ENCODE results near the gene SMCO3.

SMCO3 gene

DNA sequence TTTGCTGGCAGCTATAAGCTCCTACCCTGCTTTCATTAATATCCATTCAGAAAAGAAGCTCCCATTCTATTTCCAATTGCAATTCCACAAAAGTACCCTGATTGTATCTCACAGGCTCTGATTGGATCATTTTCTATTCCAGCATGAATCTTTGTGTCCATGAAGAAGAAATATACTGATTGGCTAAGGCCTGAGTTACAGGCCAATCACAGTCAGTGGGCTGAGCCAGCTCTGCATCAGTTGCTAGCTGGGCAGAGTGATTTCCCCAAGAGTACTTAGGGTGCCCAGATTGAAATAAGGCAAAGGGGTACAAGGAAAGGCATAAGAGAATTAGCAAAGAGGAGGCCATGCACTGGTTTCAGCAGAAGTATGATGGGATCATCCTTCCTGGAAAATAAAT lies 14.9 kb upstream of the SMCO3 start:
- DNase-seq (ENCODE audit: low read depth in 1 of 2, low spot score in 1 of 2) = no peak

DNA sequence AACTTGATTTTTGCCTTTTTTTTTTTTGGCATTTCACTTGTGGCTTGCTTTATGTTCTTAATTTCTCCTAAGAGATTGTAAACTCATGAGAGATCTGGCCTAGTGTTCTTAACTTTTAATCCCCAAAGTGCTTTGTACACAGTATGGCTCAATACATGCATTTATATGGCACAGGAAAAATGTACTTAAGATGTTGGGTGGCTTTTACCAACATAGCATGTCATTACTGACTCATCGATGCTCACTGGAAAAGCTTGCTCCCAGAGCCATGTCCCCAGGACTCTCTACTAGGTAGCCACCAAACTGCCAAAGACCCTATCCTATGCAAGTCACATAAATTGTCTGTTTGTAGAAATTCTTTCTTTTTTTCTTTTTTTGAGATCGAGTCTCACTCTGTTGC lies 13.1 kb upstream of the SMCO3 start:
- DNase-seq (ENCODE audit: low read depth in 1 of 2, low spot score in 1 of 2) = no peak

DNA sequence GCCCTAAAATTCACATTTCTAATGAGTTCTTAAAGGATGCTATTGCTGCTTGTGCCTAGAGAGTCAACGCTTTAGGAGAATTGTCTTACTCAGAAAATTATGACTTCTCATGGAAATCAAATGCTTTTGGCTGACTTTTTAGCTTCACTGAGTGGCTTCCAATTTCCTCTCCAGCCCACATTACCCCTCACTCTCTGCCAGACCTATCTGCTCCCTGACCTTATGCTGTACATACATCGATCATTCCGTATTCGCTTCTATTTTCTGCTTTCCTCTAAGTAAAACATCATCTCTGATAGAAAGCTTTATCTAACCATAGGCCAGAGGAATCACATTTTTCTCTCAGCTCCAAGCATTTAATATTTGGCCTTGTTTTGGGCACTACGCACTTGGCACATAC lies 12.5 kb upstream of the SMCO3 start:
- no peak for DNase-seq (ENCODE audit: low read depth in 1 of 2, low spot score in 1 of 2)

DNA sequence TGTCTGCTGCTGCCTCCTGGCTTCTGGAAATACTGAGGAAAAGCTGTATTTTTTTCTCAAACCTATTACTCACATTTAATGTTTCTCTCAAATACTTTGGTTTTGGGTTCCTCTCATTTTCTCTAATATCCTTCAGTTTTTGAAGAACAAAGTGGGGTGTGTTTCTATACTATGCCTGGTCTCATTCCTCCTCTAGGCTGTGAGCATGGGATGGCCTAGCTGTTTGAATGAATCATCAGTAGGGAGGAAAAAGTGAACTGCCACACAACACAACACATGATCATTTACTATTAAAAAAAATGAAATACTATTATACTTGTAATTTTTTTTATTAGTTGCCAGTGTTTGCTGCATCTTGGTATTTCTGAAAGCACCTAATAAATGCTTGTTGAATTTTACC lies 11.3 kb upstream of the SMCO3 start:
- DNase-seq (ENCODE audit: low read depth in 1 of 2, low spot score in 1 of 2) = no peak

DNA sequence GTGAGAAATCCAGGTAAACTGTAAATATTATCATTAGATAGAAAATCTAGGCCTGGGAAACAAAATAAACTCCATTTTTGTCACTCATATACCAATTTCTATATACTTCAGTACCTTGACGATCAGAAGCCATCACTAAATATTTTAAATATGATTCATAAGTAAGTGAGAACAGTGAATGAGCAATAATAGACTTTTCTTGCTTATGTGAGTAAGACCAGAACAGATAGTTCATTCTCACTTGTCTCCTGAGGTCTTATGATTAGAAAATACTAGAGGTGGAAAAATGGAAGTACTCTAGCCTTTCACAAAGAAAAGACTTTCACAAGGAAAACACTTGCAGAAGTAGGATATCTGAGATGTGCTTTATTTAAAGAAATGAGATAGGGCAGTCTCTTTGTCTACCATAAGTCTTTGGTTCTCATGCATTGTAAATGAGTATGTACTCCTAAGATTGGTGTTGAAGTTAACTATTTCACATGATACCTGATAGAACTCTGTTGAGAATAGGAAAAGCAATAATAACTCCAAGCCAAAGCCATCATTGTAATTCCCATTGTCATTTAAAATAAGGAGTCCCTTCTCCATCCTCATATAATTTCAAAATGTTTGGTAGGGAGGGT lies 10.1 kb upstream of the SMCO3 start:
- no peak for DNase-seq (ENCODE audit: low read depth in 1 of 2, low spot score in 1 of 2)

DNA sequence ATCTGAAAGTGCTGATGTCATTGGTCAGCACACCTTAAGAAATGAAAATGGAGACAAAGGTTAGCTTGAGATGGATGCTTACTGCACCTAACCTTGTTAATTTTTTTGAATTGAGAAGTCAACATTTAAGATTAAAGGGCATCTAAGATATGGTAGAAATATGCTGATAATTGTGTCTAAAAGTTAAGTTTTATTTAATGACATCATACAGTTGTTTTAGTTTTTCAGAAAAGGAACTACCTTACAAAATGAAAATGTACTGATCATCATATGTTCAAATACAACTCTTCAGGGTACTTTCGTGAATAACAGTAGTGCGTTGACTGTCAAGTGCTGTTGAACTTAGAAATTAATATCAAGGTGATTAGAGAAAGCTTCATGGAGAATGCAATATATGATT lies 2.5 kb downstream of the SMCO3 start:
- no peak for DNase-seq (ENCODE audit: low read depth in 1 of 2, low spot score in 1 of 2)

DNA sequence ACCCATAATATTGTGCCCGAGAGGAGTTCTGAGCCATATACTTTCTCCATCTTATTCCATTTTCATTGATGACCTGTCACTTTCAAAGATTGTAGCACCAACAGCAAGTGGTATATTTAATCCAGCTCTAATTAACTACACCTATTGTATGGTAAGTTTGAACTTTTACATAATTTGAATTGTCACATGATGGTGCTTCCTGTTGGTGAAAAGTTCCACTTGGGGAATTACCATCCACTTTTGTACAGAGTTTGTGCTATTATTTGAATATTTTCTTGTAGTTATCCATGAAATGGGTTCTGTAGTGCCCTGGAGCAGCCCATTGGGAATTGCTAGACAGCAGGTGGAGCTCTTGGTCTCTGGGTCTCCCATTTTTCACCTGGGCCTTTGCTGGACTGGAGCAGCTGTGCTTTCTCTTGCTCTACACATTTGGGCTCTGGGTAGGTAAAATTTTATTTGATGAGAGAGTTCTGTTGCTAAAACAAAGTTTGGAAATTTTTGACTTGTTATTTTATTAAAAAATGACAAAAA lies 3.0 kb downstream of the SMCO3 start:
- DNase-seq (ENCODE audit: low read depth in 1 of 2, low spot score in 1 of 2) = no peak

DNA sequence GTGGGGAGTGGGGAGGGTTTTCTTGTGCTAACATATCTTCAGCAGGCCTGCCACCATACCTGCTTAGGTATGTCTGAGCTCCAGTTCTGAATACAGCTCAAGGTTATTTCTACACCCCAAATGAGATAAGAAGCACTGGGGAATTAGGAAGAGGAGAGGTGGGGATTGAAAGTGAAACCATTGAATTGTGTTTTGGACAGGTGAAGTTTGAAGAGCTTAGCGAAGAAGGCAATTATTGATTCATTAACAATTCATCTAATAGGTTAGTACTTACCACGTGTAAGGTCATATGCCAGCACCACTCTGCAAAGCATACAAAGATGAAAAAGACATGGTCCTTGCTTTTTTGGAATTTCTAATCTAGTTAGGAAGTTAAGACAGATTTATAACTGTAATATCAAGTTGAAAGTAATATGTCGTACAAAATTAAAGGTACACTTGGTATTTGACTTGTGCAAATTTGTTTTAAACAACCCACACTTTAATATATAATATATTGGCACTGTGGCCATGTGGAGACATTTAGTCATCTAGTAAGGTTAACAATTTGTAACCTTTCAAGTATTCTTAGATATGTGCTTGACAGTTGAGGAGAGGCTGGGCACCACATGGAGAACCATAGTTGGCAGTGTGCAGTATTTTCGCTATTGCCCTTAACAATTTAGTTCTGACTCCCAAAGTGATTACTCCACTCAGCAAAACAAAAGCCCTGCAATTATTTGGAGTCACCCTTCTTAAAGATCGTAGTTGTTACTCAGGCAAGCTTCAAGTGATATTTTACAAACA lies 3.6 kb downstream of the SMCO3 start:
- no peak for DNase-seq (ENCODE audit: low read depth in 1 of 2, low spot score in 1 of 2)

DNA sequence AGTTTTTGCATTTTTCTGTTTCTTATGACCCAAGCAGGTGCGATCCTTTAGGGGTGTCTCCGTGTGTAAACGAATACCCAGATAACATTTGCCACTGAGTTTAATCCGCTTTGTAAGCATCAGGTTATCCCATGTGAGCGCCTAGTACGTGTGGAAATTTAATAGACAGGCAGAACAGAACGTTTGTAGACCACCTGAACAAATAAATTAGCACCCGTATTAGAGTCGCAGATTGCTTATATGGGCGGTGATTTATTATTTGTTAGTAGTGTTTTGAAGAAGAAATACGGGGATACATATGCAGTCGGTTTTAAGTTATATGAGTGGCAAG lies 10.2 kb downstream of the SMCO3 start:
- DNase-seq (ENCODE audit: low read depth in 1 of 2, low spot score in 1 of 2) = no peak

DNA sequence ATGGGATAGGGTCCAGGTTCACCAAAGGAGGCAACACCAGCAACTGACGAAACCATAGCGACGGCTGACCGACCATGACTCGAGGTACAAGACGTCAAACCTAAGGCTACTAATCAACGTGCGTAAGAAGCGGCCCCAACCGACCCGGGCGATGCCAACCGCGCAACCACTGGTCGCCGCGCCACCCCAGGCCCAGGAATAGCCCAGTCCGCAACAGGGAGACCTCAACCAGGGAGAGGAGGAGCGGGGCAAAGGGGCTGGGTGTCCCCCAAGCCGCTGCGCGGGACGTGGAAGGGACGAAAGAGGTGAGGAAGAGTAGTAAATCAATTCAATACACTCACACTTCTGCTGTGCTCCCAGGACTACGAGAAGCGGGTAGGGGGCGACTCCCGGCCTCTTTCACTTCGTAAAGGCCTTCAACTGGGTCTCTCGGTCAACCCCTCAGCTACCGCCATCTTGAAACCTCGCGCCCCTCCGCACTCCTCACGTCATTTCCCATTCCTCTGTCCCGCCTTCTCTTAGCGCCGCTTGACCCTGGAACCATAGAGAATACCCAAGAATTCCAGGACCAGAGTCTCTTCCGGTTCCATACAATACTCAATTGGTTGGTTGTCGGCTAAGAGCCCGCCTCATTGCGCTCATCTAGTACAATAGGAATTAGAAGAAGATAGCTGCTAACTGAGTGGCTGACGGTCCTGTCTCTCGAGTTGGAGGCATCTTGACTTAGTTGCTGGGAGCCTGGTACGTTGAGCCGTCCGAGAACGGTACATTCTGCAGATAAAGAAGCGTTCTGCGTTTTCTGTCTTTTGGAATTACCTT lies 10.8 kb downstream of the SMCO3 start, which contains the start of the genes C12orf60 and WBP11:
C12orf60 (plus strand) TSS at position 660 of the 819 bp plus-strand sequence. CDS start 19,266 bp downstream, outside the sequence.
WBP11 (minus strand) TSS at position 468 of the 819 bp plus-strand sequence. CDS start 2,095 bp downstream, outside the sequence.
- DNase-seq (ENCODE audit: low read depth in 1 of 2, low spot score in 1 of 2) = peak; percentile 67 to 75

DNA sequence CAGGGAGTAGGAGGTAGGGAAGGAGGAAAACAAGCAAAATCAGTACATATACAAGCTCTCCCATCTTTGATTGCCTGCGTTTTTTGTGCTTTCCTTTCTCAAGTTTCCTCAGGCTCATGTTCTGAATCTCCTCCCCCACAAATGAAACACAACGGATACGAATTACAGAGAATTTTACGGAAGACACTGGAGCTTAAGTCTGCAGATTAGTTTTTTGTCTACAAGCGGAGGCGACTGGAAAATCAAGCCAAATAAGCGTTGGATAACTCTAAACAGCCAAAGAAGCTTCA lies 11.3 kb downstream of the SMCO3 start:
- no peak for DNase-seq (ENCODE audit: low read depth in 1 of 2, low spot score in 1 of 2)

DNA sequence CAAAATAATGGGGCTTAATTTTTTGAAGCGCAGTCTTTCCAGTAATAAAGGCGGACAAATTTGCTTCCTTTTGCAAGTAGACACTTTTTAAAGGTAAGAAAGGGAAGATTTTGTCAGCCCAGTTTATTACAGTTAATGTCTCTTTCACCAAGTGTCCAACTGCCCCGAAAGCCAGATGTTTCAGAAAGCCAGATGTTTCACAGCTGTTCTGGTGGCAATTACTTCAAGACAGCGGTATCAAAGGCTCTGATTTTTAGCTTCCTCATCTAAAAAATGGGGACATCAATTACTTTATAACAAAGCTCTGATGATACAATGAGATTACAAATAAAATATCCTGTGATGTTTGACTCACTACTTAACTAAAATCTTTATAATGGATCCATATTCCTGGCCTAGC lies 11.7 kb downstream of the SMCO3 start:
- DNase-seq (ENCODE audit: low read depth in 1 of 2, low spot score in 1 of 2) = no peak

DNA sequence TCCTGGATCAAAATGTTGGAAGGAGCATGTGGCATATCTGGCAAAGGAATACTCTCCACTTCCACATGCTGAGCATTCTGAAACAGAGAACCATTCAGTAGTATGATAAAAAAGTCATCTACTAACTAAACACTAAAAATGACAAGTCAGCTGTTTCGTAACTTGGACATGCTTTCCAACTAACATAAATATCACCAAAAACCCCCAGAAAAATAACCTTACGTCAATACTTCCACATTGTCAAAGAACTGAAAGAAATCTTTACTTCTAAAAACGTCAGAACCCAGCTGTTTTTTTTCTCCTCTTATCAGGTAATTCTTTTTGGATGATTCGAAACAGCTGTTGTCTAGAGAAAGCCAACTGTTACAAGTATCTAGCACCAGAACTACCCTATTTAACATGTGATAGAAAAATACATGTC lies 18.9 kb downstream of the SMCO3 start:
- DNase-seq (ENCODE audit: low read depth in 1 of 2, low spot score in 1 of 2) = no peak

DNA sequence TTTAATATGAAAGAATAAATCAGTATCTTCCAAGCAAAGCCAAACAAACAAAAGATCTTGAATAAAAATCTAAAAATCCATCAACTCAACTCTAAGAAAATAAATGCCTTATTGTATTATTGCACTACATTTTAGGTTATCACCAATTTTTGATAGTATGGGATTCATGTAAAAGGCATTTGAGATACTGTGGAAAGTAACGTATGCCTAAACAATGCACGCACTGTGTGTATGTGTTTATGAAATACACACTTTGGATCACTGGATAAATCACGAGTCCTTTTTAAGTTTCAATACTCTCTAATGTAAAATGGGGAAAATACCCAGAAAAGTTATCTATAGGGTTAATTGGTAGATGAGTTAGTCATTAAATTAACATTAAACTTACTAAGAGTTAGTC lies 28.4 kb downstream of the SMCO3 start:
- no peak for DNase-seq (ENCODE audit: low read depth in 1 of 2, low spot score in 1 of 2)

DNA sequence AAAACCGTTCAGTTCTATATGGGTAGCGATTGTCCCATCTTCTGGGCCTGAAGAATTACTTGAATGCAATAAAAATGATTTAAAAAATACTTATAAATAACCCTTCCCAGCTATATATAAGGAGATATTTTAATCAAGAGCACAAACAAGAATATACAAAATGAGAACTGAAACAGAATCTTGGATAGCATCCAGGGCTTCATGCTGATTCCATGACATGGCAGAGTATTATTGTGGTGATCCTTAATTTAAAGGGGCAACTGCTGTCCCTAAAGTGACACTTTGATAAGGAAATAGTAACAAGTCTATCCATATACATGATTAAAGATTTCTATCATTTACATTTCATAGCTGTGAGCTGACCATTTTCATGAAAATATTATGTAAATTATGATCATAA lies 29.5 kb downstream of the SMCO3 start:
- DNase-seq (ENCODE audit: low read depth in 1 of 2, low spot score in 1 of 2) = no peak

DNA sequence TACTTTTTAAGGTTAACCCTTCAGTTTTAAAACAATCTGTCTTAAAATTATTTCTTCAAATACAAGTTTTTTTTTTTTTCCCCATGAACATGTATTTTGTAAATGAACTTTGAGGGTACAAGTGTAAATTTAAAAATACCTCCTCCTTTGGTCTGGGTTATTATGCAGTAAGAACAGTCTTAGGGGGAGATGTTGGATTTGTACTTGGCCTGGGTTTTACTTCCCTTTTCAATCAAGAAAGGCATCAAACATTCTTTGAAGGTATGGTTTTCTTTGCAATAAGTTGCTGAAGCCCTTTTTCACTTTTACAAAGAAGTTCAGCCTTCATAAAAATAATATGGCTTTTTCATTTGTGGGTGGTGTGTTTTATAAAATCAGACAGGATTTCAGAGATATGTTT lies 31.2 kb downstream of the SMCO3 start:
- no peak for DNase-seq (ENCODE audit: low read depth in 1 of 2, low spot score in 1 of 2)

DNA sequence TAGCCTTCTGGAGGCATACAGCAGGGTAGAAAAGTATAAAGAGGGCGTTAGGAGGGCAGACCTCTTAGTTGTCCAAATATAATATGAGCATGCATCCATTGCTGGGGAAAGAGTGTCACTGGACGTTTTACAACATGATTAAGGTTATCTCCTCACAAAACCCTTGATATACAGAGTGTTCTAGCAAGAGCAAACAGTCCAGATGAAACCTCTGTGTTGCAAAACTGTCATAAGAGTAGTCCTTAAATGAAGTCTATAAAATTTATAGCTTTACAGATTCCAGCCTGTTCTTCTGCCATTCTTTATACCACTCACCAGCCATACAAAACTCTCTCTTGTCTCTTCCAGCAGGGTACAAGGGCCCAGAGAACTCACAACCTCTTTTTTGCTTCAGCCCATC lies 32.4 kb downstream of the SMCO3 start:
- DNase-seq (ENCODE audit: low read depth in 1 of 2, low spot score in 1 of 2) = no peak

DNA sequence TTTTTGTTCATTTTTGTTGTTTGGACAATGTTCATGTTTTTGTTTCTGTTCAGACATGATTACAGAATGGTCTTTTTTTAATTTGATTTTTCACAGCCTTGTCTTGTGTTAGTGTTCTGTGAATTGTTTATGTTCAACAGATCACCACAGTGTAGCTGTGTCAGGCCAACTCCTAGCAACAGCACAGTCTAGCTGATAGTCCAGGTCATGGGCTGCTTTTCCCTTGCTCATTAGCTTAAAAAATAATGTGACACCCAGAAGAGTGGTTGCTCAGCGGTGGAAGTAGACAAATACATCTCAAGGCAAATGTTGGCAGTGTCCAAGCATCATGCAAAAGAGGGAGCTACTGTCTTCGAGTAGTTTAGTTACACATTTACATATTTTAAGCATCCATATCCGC lies 33.1 kb downstream of the SMCO3 start:
- DNase-seq (ENCODE audit: low read depth in 1 of 2, low spot score in 1 of 2) = no peak

DNA sequence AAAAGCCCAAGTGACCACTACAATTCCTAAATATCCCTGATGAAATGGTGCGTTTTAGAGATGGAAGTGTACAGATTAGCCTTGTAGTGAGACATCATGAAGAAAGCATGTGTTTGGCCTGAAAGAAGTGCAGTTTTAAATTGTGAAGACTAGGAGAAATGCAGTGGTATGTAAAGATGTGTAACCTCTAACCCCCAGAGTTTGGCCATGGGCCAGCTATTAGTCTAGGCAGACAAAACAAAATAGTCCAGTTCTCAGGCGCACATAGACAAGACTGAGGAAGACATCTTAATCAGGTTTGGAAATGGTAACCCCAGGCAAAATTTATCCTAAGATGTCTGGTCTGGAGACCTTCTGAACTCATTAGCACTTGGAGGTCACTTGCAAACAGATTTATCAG lies 34.1 kb downstream of the SMCO3 start:
- no peak for DNase-seq (ENCODE audit: low read depth in 1 of 2, low spot score in 1 of 2)

DNA sequence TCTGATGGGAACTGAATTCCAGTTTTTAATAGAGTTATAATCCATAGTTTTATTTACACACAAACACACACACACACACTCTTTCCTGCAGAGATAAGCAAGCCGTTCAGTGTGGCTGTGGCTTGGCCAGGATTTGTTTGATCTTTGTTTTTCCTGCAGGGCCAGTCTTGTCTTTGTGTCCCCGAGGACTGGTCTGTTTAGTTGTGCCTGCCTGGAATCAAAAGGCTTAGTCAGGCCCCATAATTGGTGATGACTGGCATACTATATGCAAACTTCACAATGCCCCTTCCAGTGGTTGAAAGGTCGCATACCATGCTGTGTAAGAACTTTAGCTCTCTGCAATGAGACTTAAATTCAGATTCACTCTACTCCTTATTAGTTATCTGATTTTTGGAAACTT lies 36.7 kb downstream of the SMCO3 start:
- DNase-seq (ENCODE audit: low read depth in 1 of 2, low spot score in 1 of 2) = no peak

DNA sequence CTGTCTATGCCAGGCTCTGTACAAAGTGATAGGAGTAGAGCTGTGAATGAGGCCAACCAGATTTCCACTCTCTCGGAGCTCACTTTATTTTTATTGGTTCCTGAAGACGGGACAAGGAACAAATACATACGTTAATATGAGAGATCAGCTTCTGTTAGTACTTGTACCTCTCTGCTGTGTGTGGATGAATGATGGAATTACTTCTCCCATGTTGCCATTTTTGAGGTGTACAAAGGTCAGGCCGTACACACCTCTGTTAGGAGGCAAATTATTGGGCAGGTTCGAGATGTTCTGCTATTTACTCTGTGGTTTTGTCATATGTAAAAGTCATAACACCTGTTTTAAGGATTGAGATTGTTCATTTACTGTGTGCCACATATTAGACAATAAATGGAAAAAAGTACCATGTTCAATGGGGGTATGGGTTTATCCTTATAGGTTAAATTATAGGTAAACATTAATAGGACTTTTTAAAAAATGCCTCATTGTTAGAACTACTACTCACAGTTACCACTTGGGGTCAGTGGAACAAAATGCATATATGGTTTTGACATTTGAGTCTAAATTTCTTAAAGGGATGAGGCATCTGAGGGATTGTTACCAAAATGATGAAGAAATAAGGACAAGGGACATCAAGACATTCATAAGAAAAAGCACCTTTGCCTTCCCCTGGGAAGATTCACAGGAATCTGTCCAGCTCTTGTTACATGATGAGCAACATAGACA lies 37.6 kb downstream of the SMCO3 start:
- DNase-seq (ENCODE audit: low read depth in 1 of 2, low spot score in 1 of 2) = no peak
